ENCODE data around the gene AOPEP.

The AOPEP gene

GRCh38 chr9:94726495-94727191 lies at the start of gene AOPEP:
Gene AOPEP (plus strand): TSS chr9:94726699. CDS start chr9:94759784, 33,085 bp downstream.
- in situ Hi-C loops (cut with HindIII; ENCODE audit: low sequenced_read_pairs): no loop called here

GRCh38 chr9:94677929-94678328 lies 48.6 kb upstream of the AOPEP start:
- in situ Hi-C loops (cut with HindIII; ENCODE audit: low sequenced_read_pairs): no loop called here

- in situ Hi-C loops (cut with HindIII; ENCODE audit: low sequenced_read_pairs): no loop called here
Measured at GRCh38 chr9:94679587-94679986, 46.9 kb upstream of the AOPEP start.

GRCh38 chr9:94680020-94680419 lies 46.5 kb upstream of the AOPEP start:
- in situ Hi-C loops (cut with HindIII; ENCODE audit: low sequenced_read_pairs): no loop called here

- in situ Hi-C loops (cut with HindIII; ENCODE audit: low sequenced_read_pairs): no loop called here
Measured at GRCh38 chr9:94680621-94681020, 45.9 kb upstream of the AOPEP start.

- in situ Hi-C loops (cut with HindIII; ENCODE audit: low sequenced_read_pairs): no loop called here
Measured at GRCh38 chr9:94681508-94681907, 45.0 kb upstream of the AOPEP start.

- in situ Hi-C loops (cut with HindIII; ENCODE audit: low sequenced_read_pairs): no loop called here
Measured at GRCh38 chr9:94685359-94685758, 41.1 kb upstream of the AOPEP start.

- in situ Hi-C loops (cut with HindIII; ENCODE audit: low sequenced_read_pairs): no loop called here
Measured at GRCh38 chr9:94687451-94687850, 39.0 kb upstream of the AOPEP start.

- in situ Hi-C loops (cut with HindIII; ENCODE audit: low sequenced_read_pairs): no loop called here
Measured at GRCh38 chr9:94690344-94690743, 36.2 kb upstream of the AOPEP start.

- in situ Hi-C loops (cut with HindIII; ENCODE audit: low sequenced_read_pairs): no loop called here
Measured at GRCh38 chr9:94692601-94693000, 33.9 kb upstream of the AOPEP start.

- in situ Hi-C loops (cut with HindIII; ENCODE audit: low sequenced_read_pairs): no loop called here
Measured at GRCh38 chr9:94693485-94694204, 32.9 kb upstream of the AOPEP start.

- in situ Hi-C loops (cut with HindIII; ENCODE audit: low sequenced_read_pairs): no loop called here
Measured at GRCh38 chr9:94696545-94696944, 30.0 kb upstream of the AOPEP start.

- in situ Hi-C loops (cut with HindIII; ENCODE audit: low sequenced_read_pairs): no loop called here
Measured at GRCh38 chr9:94697972-94698581, 28.4 kb upstream of the AOPEP start.

GRCh38 chr9:94699715-94700373 lies 26.7 kb upstream of the AOPEP start:
- in situ Hi-C loops (cut with HindIII; ENCODE audit: low sequenced_read_pairs): no loop called here

- in situ Hi-C loops (cut with HindIII; ENCODE audit: low sequenced_read_pairs): no loop called here
Measured at GRCh38 chr9:94700445-94700844, 26.1 kb upstream of the AOPEP start.

GRCh38 chr9:94703488-94704140 lies 22.9 kb upstream of the AOPEP start:
- in situ Hi-C loops (cut with HindIII; ENCODE audit: low sequenced_read_pairs): no loop called here

- in situ Hi-C loops (cut with HindIII; ENCODE audit: low sequenced_read_pairs): no loop called here
Measured at GRCh38 chr9:94705162-94705702, 21.3 kb upstream of the AOPEP start.

GRCh38 chr9:94706922-94707321 lies 19.6 kb upstream of the AOPEP start:
- in situ Hi-C loops (cut with HindIII; ENCODE audit: low sequenced_read_pairs): no loop called here

- in situ Hi-C loops (cut with HindIII; ENCODE audit: low sequenced_read_pairs): no loop called here
Measured at GRCh38 chr9:94713436-94714215, 12.9 kb upstream of the AOPEP start.

GRCh38 chr9:94714494-94714893 lies 12.0 kb upstream of the AOPEP start:
- in situ Hi-C loops (cut with HindIII; ENCODE audit: low sequenced_read_pairs): no loop called here

Data from DLD1 (cell line).